Transverse colon (tissue), 4 donors: ENCODE measurements around the gene ADCY2. TPM values are rescaled to one million over a fixed set of nuclear protein-coding genes. Genes with fewer than 3 reads are reported as not detected.

ENCODE experiments used
- DNase-seq: peaks from one replicate; pipeline ENCODE4 v3.0.0-alpha.2; 2019
- H3K27ac ChIP-seq, 4 donors: fragments of 200-600 bp; sonication (generic); 2 replicates each; pipeline ENCODE4 v1.5.1; 2016 to 2018; ENCODE audit warnings: inconsistent platforms in 4 of 4
- H3K27me3 ChIP-seq: fragments of 200-600 bp; sonication (generic); 2 replicates; pipeline ENCODE4 v1.5.1; 2017; ENCODE audit warnings: inconsistent platforms
- H3K36me3 ChIP-seq, 4 donors: fragments of 200-600 bp; sonication (generic); 2 replicates each; pipeline ENCODE4 v1.5.1; 2017 to 2019; ENCODE audit warnings: inconsistent platforms in 4 of 4
- H3K4me1 ChIP-seq, 4 donors: fragments of 200-600 bp; sonication (generic); 2 replicates each; pipeline ENCODE4 v1.5.1; 2017 to 2020; ENCODE audit warnings: inconsistent platforms in 4 of 4
- H3K4me3 ChIP-seq, 4 donors: fragments of 200-600 bp; sonication (generic); 1 replicate in 1 of 4; 2 replicates in 3 of 4; pipeline versions ENCODE4 v1.5.1 to v1.6.1; 2017 to 2019; ENCODE audit warnings: inconsistent platforms in 4 of 4
- H3K9me3 ChIP-seq, 2 donors: fragments of 200-600 bp; sonication (generic); 2 replicates each; pipeline ENCODE4 v1.5.1; 2017 to 2019; ENCODE audit warnings: inconsistent platforms in 2 of 2
- EP300 ChIP-seq: sonication (generic); formaldehyde crosslinking; IDR thresholded peaks from one replicate; pipeline ENCODE4 v1.6.1; 2017; ENCODE audit warnings: antibody characterized with exemption, low read depth
- POLR2A ChIP-seq: fragments of 450-650 bp; IDR thresholded peaks from one replicate; pipeline ENCODE4 v1.6.1; 2016; ENCODE audit warnings: antibody characterized with exemption, mild to moderate bottlenecking, moderate library complexity
- POLR2AphosphoS5 ChIP-seq, 3 donors: sonication (generic); formaldehyde crosslinking; IDR thresholded peaks; one replicate each; pipeline ENCODE4 v1.6.1; 2016; ENCODE audit warnings: antibody characterized with exemption in 3 of 3
- WGBS, 2 donors: methylation state at CpG; one replicate each; pipeline ENCODE4 v1.1.5; 2018; ENCODE audit warnings: low coverage in 1 of 2; 5-methylcytosine and 5-hydroxymethylcytosine counted together
- in situ Hi-C, 4 donors: fragments of 200-750 bp; cut with MboI; loops; one replicate each; pipeline versions ENCODE4 v1.15.0 to v1.15.1; 2017; ENCODE audit warnings: low sequenced_read_pairs in 3 of 4, low pct_ligation_motif_present in 1 of 4, low pct_unique_long_range_greater_than_20kb in 1 of 4
- intact Hi-C: fragments of 100-400 bp; cut with DNase I; formaldehyde crosslinking; loops from one replicate; pipeline ENCODE4 v1.15.1; 2023; ENCODE audit warnings: low total_unique reads
- total RNA-seq, 4 donors: library from RNA; depleted of rRNA; stranded (reverse); fragments of >200 nt; gene quantifications; one replicate each; pipeline ENCODE4 v1.1.0, GENCODE V29; 2016
- TF ChIP-seq, protein P1 (sequence below), 5 experiments: fragments of 200-600 bp in 3 of 5; fragments of 450-650 bp in 2 of 5; sonication (generic) in 3 of 5; IDR thresholded peaks; 1 replicate in 2 of 5; 2 replicates in 3 of 5; pipeline ENCODE4 v1.5.1; 2016 to 2017; ENCODE audit warnings: antibody characterized with exemption in 5 of 5, inconsistent platforms in 3 of 5, mild to moderate bottlenecking in 2 of 5, moderate library complexity in 1 of 5

The ADCY2 gene
- total RNA-seq, 4 donors from 2014 or later: 1.4 to 4.5 (median 3.1) TPM

DNA sequence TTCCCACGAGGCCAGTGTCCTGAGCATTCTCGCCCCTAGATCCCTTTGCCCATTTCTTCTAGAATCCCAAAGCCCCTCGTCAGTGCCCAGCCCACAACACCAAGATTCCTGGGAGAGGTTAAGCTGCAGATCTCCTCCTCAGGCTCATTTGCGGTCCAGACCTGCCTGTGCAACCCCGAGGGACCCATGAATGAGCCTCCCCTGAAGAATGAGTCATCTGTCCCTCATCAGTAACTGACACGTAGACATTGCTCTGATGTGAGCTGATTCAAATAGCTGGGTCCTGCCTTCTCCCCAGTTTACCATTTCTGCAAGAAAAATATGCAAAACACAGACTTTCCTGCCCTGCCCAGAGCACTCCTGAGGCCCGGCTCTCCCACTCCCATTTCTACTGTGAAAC lies 92.8 kb downstream of the ADCY2 start:
- H3K4me3 ChIP-seq: no peak overlapping the region
- H3K36me3 ChIP-seq: no peaks in the 10 kb centered on the region
- no peak for DNase-seq
- no peaks in the 10 kb centered on the region for H3K27me3 ChIP-seq
- H3K27ac ChIP-seq: no peak overlapping the region
- TF ChIP-seq, protein P1, sequence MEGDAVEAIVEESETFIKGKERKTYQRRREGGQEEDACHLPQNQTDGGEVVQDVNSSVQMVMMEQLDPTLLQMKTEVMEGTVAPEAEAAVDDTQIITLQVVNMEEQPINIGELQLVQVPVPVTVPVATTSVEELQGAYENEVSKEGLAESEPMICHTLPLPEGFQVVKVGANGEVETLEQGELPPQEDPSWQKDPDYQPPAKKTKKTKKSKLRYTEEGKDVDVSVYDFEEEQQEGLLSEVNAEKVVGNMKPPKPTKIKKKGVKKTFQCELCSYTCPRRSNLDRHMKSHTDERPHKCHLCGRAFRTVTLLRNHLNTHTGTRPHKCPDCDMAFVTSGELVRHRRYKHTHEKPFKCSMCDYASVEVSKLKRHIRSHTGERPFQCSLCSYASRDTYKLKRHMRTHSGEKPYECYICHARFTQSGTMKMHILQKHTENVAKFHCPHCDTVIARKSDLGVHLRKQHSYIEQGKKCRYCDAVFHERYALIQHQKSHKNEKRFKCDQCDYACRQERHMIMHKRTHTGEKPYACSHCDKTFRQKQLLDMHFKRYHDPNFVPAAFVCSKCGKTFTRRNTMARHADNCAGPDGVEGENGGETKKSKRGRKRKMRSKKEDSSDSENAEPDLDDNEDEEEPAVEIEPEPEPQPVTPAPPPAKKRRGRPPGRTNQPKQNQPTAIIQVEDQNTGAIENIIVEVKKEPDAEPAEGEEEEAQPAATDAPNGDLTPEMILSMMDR (IDR thresholded peaks at IDR 0.05): no peak
- TF ChIP-seq POLR2AphosphoS5 (IDR thresholded peaks at IDR 0.05) (no peak), EP300 (no peak), POLR2A (no peak)
- H3K9me3 ChIP-seq: no peaks in the 10 kb centered on the region
- 72 to 77% methylated on average over 6 to 7 of the region's 7 CpGs for WGBS, 2 donors
- H3K4me1 ChIP-seq: no peaks in the 10 kb centered on the region
- intact Hi-C loops (no loop called here), in situ Hi-C loops (no loop called here)

DNA sequence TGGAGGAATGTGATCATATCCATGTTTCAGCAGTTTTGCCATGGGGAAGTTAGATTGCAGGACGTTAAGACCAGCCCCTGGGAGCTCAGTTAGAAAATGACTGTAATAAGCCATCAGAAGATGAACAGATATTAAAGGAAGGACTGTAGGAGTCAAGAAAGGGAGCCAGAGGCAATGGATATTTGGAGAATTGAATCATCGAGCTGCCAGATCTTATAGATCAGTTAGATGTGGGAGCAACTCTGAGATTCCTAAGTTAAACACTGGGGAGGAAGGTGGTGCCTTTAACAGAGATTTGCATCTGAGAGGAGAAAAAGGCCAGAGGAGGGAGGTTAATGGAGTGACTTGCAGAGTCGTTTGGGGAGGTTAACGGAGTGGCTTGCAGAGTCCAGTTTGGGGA lies 96.4 kb downstream of the ADCY2 start:
- WGBS, 2 donors: 59 to 76% methylated on average over 4 of the region's 4 CpGs
- no peaks in the 10 kb centered on the region for H3K27me3 ChIP-seq
- H3K4me3 ChIP-seq: no peak overlapping the region
- in situ Hi-C loops: no loop called here
- H3K36me3 ChIP-seq: no peaks in the 10 kb centered on the region
- intact Hi-C loops: no loop called here
- H3K4me1 ChIP-seq: no peaks in the 10 kb centered on the region
- no peak for DNase-seq
- no peaks in the 10 kb centered on the region for H3K9me3 ChIP-seq
- no peak overlapping the region for H3K27ac ChIP-seq
- TF ChIP-seq POLR2AphosphoS5 (IDR thresholded peaks at IDR 0.05) (no peak), POLR2A (no peak), EP300 (no peak)
- TF ChIP-seq, protein P1 (IDR thresholded peaks at IDR 0.05): no peak

DNA sequence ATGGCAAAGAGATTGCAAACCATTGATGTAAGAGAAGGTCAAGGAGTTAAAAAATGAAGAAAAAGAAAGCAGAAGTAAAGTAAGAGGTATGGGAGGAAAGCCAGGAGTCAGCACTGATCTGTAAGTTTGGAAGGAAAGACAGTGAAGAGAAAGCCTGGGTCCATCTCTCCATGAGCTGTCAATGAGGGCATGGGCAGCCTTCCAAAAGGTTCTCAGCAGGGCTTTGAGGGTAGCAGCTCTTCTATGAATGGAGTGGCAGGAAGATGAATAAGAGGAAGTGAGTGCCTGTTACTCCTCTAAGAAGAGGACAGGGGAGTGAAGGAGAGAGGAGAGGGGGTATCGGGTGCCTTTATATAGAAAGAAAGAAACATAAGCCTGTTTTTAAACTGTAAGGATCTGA lies 97.1 kb downstream of the ADCY2 start:
- WGBS, 2 donors: 86 to 97% methylated on average over 1 of the region's 1 CpG
- H3K27me3 ChIP-seq: no peaks in the 10 kb centered on the region
- no peak overlapping the region for H3K4me3 ChIP-seq
- TF ChIP-seq POLR2A: no peak
- TF ChIP-seq POLR2AphosphoS5 (IDR thresholded peaks at IDR 0.05): no peak
- no peak for TF ChIP-seq EP300
- TF ChIP-seq, protein P1 (IDR thresholded peaks at IDR 0.05): no peak
- in situ Hi-C loops: no loop called here
- no peaks in the 10 kb centered on the region for H3K9me3 ChIP-seq
- no peaks in the 10 kb centered on the region for H3K36me3 ChIP-seq
- no peak overlapping the region for H3K27ac ChIP-seq
- DNase-seq: no peak
- H3K4me1 ChIP-seq: no peaks in the 10 kb centered on the region
- intact Hi-C loops: no loop called here

DNA sequence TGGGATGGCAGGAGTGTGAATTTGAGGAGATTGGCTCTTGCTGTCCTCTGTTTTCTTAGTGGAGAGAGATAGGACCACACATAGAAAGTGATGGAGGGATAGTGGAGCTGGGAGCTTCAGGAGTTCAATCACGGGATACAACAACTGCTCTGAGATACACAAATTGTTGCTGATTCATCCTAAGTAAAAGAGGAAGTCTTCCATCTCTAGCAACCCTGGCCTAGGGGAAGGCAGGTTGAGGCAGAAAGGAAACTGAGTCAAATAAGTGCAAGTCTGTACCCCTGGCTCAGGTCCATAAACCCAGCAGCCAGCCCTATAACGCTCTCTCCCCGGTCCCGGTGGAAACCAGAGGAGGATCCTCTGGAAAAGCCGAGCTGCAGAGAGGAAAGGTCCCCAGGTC lies 97.7 kb downstream of the ADCY2 start:
- no peak overlapping the region for H3K27ac ChIP-seq
- no peak overlapping the region for H3K4me3 ChIP-seq
- no peaks in the 10 kb centered on the region for H3K9me3 ChIP-seq
- H3K4me1 ChIP-seq: no peaks in the 10 kb centered on the region
- intact Hi-C loops: no loop called here
- DNase-seq: no peak
- WGBS, 2 donors: 67 to 84% methylated on average over 4 to 5 of the region's 5 CpGs
- no peaks in the 10 kb centered on the region for H3K36me3 ChIP-seq
- H3K27me3 ChIP-seq: no peaks in the 10 kb centered on the region
- TF ChIP-seq, protein P1 (IDR thresholded peaks at IDR 0.05): no peak
- TF ChIP-seq POLR2AphosphoS5 (IDR thresholded peaks at IDR 0.05): no peak
- TF ChIP-seq EP300: no peak
- no peak for TF ChIP-seq POLR2A
- in situ Hi-C loops: no loop called here
